ENCODE results near the gene ZNF521. TPM values are rescaled to one million over a fixed set of nuclear protein-coding genes. Genes with fewer than 3 reads are reported as not detected.

The ZNF521 gene
- total RNA-seq, 3 donors from 2014 or later, result 3.2 to 11.6 (median 7.9) TPM

GRCh38 chr18:25141399-25141798 is 210.6 kb downstream of the ZNF521 start:
- H3K36me3 ChIP-seq (ENCODE audit: low read depth), result no peaks in the 10 kb centered on the region
- no peaks in the 10 kb centered on the region for H3K9me3 ChIP-seq
- no peak for ATAC-seq
- TF ChIP-seq CTCF (IDR thresholded peaks at IDR 0.05), result no peak
- no peak for DNase-seq
- intact Hi-C loops (cut with DNase I, micrococcal nuclease), result no loop called here
- no peaks in the 10 kb centered on the region for H3K4me1 ChIP-seq (ENCODE audit: low read depth)
- H3K4me3 ChIP-seq, result no peak overlapping the region

- no peak for TF ChIP-seq CTCF (IDR thresholded peaks at IDR 0.05)
- intact Hi-C loops (cut with DNase I, micrococcal nuclease), result no loop called here
- ATAC-seq (no peak), DNase-seq (no peak)
- Histone ChIP-seq H3K4me1 (ENCODE audit: low read depth) (no peaks in the 10 kb centered on the region), H3K9me3 (no peaks in the 10 kb centered on the region), H3K36me3 (ENCODE audit: low read depth) (no peaks in the 10 kb centered on the region), H3K4me3 (no peak overlapping the region)
These were observed 211.0 kb downstream of the ZNF521 start for GRCh38 chr18:25140962-25141308.

GRCh38 chr18:25140124-25140961 is 211.6 kb downstream of the ZNF521 start:
- no peaks in the 10 kb centered on the region for H3K4me1 ChIP-seq (ENCODE audit: low read depth)
- H3K4me3 ChIP-seq, result no peak overlapping the region
- TF ChIP-seq CTCF (IDR thresholded peaks at IDR 0.05), result no peak
- H3K9me3 ChIP-seq, result no peaks in the 10 kb centered on the region
- intact Hi-C loops (cut with DNase I, micrococcal nuclease), result no loop called here
- DNase-seq, result no peak
- no peak for ATAC-seq
- H3K36me3 ChIP-seq (ENCODE audit: low read depth), result no peaks in the 10 kb centered on the region

- no peaks in the 10 kb centered on the region for H3K36me3 ChIP-seq (ENCODE audit: low read depth)
These were observed 214.8 kb downstream of the ZNF521 start for GRCh38 chr18:25137197-25137472.

GRCh38 chr18:25136416-25137196 is 215.4 kb downstream of the ZNF521 start:
- intact Hi-C loops (cut with DNase I, micrococcal nuclease), result no loop called here
- no peaks in the 10 kb centered on the region for H3K9me3 ChIP-seq
- DNase-seq, result no peak
- H3K4me1 ChIP-seq (ENCODE audit: low read depth), result no peaks in the 10 kb centered on the region
- no peak for TF ChIP-seq CTCF (IDR thresholded peaks at IDR 0.05)
- no peaks in the 10 kb centered on the region for H3K36me3 ChIP-seq (ENCODE audit: low read depth)
- H3K4me3 ChIP-seq, result no peak overlapping the region
- no peak for ATAC-seq

More at GRCh38 chr18:25137197-25137472, 214.8 kb downstream of the ZNF521 start:
- Histone ChIP-seq H3K9me3 (no peaks in the 10 kb centered on the region), H3K4me1 (ENCODE audit: low read depth) (no peaks in the 10 kb centered on the region), H3K4me3 (no peak overlapping the region)
- DNase-seq (no peak), ATAC-seq (no peak)
- intact Hi-C loops (cut with DNase I, micrococcal nuclease), result no loop called here
- no peak for TF ChIP-seq CTCF (IDR thresholded peaks at IDR 0.05)
